GM18520 (cell line): ENCODE measurements around the gene RAB6B.

ENCODE experiments used
- ATAC-seq: cut with Tn5 transposase; IDR thresholded peaks from one replicate; pipeline ENCODE4 v1.9.1; 2021; ENCODE audit not compliant: unreplicated experiment

RAB6B gene

DNA sequence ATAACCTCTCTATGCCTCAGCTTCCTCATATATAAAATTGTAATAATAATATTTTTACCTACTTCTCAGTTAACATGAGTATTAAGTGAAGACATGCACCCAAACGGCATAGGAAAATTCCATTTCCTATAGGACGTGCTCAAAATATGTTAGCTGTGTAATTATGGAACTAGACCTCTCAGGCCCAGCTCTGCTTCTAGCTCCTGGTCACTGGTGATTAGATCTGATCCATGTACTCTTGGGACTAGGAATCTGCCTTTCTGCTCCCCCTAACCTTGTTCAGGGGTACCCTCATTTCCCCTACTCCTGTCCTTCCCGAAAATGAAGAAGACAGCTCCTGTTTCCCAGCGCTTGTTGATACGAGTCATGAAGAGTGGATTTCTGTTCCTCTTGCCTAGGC is 119.8 kb downstream of the RAB6B start:
- ATAC-seq, result no peak

DNA sequence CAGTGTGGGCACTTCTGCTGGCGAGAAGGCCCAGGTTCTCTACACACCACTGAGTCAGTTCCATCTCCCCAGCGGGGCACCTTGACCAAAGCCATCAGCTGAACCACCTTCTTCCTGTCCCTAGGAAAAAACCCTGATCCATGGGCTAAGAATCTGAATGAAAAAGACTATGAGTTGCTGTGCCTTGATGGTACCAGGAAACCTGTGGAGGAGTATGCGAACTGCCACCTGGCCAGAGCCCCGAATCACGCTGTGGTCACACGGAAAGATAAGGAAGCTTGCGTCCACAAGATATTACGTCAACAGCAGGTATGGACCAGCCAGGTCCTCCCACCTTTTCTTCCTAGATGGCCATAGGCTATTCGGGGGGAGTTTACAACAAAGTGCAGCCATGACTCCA is 120.4 kb downstream of the RAB6B start:
- ATAC-seq, result no peak
